Hepatocyte (in vitro differentiated cells): ENCODE results near the gene ZFP92.

ENCODE experiments used
- EZH2phosphoT487 ChIP-seq: fragments of 200-600 bp; sonication (generic); IDR thresholded peaks from one replicate; pipeline ENCODE4 v1.6.1; 2018; ENCODE audit warnings: antibody characterized with exemption, mild to moderate bottlenecking, low read depth, moderate library complexity; ENCODE audit not compliant: unreplicated experiment, severe bottlenecking
- TF ChIP-seq, protein P1 (sequence below): fragments of 200-600 bp; sonication (generic); IDR thresholded peaks from 2 replicates; pipeline ENCODE4 v1.5.1; 2016; ENCODE audit warnings: antibody characterized with exemption, mild to moderate bottlenecking; ENCODE audit not compliant: poor library complexity

DNA sequence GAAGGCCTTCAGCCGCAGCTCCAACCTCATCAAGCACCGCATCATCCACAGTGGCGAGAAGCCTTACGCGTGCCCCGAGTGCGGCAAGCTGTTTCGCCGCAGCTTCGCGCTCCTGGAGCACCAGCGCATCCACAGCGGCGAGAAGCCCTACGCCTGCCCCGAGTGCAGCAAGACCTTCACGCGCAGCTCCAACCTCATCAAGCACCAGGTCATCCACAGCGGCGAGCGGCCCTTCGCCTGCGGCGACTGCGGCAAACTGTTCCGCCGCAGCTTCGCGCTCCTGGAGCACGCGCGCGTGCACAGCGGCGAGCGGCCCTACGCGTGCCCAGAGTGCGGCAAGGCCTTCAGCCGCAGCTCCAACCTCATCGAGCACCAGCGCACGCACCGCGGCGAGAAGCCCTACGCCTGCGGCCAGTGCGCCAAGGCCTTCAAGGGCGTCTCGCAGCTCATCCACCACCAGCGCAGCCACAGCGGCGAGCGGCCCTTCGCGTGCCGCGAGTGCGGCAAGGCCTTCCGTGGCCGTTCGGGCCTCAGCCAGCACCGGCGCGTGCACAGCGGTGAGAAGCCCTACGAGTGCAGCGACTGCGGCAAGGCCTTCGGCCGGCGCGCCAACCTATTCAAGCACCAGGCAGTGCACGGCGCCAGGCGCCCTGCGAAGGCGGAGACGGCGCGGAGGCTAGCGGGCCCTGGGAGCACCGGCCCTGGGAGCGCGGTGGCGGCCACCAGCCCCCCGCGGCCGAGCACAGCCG, 9.8 kb downstream of the ZFP92 start:
- TF ChIP-seq, protein P1, sequence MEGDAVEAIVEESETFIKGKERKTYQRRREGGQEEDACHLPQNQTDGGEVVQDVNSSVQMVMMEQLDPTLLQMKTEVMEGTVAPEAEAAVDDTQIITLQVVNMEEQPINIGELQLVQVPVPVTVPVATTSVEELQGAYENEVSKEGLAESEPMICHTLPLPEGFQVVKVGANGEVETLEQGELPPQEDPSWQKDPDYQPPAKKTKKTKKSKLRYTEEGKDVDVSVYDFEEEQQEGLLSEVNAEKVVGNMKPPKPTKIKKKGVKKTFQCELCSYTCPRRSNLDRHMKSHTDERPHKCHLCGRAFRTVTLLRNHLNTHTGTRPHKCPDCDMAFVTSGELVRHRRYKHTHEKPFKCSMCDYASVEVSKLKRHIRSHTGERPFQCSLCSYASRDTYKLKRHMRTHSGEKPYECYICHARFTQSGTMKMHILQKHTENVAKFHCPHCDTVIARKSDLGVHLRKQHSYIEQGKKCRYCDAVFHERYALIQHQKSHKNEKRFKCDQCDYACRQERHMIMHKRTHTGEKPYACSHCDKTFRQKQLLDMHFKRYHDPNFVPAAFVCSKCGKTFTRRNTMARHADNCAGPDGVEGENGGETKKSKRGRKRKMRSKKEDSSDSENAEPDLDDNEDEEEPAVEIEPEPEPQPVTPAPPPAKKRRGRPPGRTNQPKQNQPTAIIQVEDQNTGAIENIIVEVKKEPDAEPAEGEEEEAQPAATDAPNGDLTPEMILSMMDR, result no peak
- no peak for TF ChIP-seq EZH2phosphoT487
